ENCODE data around the gene DENND4A.

The DENND4A gene

GRCh38 chr15:65666257-65666656, 125.8 kb downstream of the DENND4A start:
- DNase-seq (ENCODE audit: low read depth in 2 of 2), result no peak

GRCh38 chr15:65663521-65663920, 128.6 kb downstream of the DENND4A start:
- DNase-seq (ENCODE audit: low read depth in 2 of 2), result no peak

GRCh38 chr15:65660927-65661326, 131.2 kb downstream of the DENND4A start:
- no peak for DNase-seq (ENCODE audit: low read depth in 2 of 2)

GRCh38 chr15:65659502-65660052, 132.5 kb downstream of the DENND4A start:
- no peak for DNase-seq (ENCODE audit: low read depth in 2 of 2)

GRCh38 chr15:65655457-65655856, 136.6 kb downstream of the DENND4A start:
- DNase-seq (ENCODE audit: low read depth in 2 of 2), result no peak

- DNase-seq (ENCODE audit: low read depth in 2 of 2), result no peak
Observed at GRCh38 chr15:65655026-65655425, 137.1 kb downstream of the DENND4A start.

- no peak for DNase-seq (ENCODE audit: low read depth in 2 of 2)
Observed at GRCh38 chr15:65653801-65654521, 138.1 kb downstream of the DENND4A start.

- no peak for DNase-seq (ENCODE audit: low read depth in 2 of 2)
Observed at GRCh38 chr15:65653341-65653740, 138.8 kb downstream of the DENND4A start.

- no peak for DNase-seq (ENCODE audit: low read depth in 2 of 2)
Observed at GRCh38 chr15:65651831-65652749, 140.0 kb downstream of the DENND4A start.

GRCh38 chr15:65651042-65651322, 141.1 kb downstream of the DENND4A start:
- no peak for DNase-seq (ENCODE audit: low read depth in 2 of 2)

GRCh38 chr15:65650312-65651041, 141.6 kb downstream of the DENND4A start:
- no peak for DNase-seq (ENCODE audit: low read depth in 2 of 2)

GRCh38 chr15:65646486-65646885, 145.6 kb downstream of the DENND4A start:
- no peak for DNase-seq (ENCODE audit: low read depth in 2 of 2)

- no peak for DNase-seq (ENCODE audit: low read depth in 2 of 2)
Observed at GRCh38 chr15:65645392-65645791, 146.7 kb downstream of the DENND4A start.

GRCh38 chr15:65644282-65644681, 147.8 kb downstream of the DENND4A start:
- no peak for DNase-seq (ENCODE audit: low read depth in 2 of 2)

GRCh38 chr15:65642594-65642993, 149.5 kb downstream of the DENND4A start:
- no peak for DNase-seq (ENCODE audit: low read depth in 2 of 2)

- DNase-seq (ENCODE audit: low read depth in 2 of 2), result no peak
Observed at GRCh38 chr15:65641768-65642475, 150.2 kb downstream of the DENND4A start.

- no peak for DNase-seq (ENCODE audit: low read depth in 2 of 2)
Observed at GRCh38 chr15:65639509-65639908, 152.6 kb downstream of the DENND4A start.

- DNase-seq (ENCODE audit: low read depth in 2 of 2), result peak in 1 of 2 donors; percentile 4
Observed at GRCh38 chr15:65638681-65639089, 153.4 kb downstream of the DENND4A start.

GRCh38 chr15:65638109-65638508, 154.0 kb downstream of the DENND4A start:
- DNase-seq (ENCODE audit: low read depth in 2 of 2), result no peak

GRCh38 chr15:65634356-65634755, 157.7 kb downstream of the DENND4A start:
- no peak for DNase-seq (ENCODE audit: low read depth in 2 of 2)

GRCh38 chr15:65633752-65634151, 158.3 kb downstream of the DENND4A start:
- DNase-seq (ENCODE audit: low read depth in 2 of 2), result no peak
